SK-N-MC (cell line): ENCODE data around the gene KIF19.

Experiments used
- DNase-seq: peaks from one replicate; pipeline ENCODE4 v3.0.0-alpha.2; 2011; ENCODE audit warnings: low read depth, low spot score
- H3K27ac ChIP-seq: fragments of 200-600 bp; sonication (generic); 2 replicates; pipeline ENCODE4 v1.5.1; 2016; ENCODE audit warnings: mixed run types
- H3K36me3 ChIP-seq: fragments of 200-600 bp; sonication (generic); 2 replicates; pipeline ENCODE4 v1.6.1; 2017; ENCODE audit warnings: antibody characterized with exemption, low read length, mixed read lengths; ENCODE audit not compliant: insufficient read depth
- H3K4me3 ChIP-seq: fragments of 200-600 bp; sonication (generic); 2 replicates; pipeline ENCODE4 v1.5.1; 2016
- H3K9ac ChIP-seq: fragments of 200-600 bp; sonication (generic); 2 replicates; pipeline ENCODE4 v1.8.0; 2017; ENCODE audit warnings: mixed run types, mixed read lengths; ENCODE audit not compliant: insufficient read length
- H3K9me3 ChIP-seq: fragments of 200-600 bp; sonication (generic); 2 replicates; pipeline ENCODE4 v1.6.1; 2017; ENCODE audit warnings: low read depth, mild to moderate bottlenecking, antibody characterized with exemption, low read length, moderate library complexity, mixed read lengths
- EZH2 ChIP-seq: fragments of 200-600 bp; sonication (generic); IDR thresholded peaks from one replicate; pipeline ENCODE4 v1.6.1; 2017; ENCODE audit warnings: antibody characterized with exemption
- FOXP2 ChIP-seq: optimal IDR thresholded peaks from 2 replicates; pipeline ENCODE3; 2011; ENCODE audit warnings: mild to moderate bottlenecking, moderate library complexity; ENCODE audit not compliant: insufficient read depth; ENCODE audit errors: extremely low read length, control extremely low read depth
- POLR2AphosphoS5 ChIP-seq: IDR thresholded peaks from 2 replicates; pipeline ENCODE4 v1.6.1; 2012; ENCODE audit warnings: mild to moderate bottlenecking, low read depth, low read length, borderline replicate concordance

The KIF19 gene

GRCh38 chr17:74332017-74332650, 6.1 kb downstream of the KIF19 start:
- H3K4me3 ChIP-seq, result no peak overlapping the region
- TF ChIP-seq FOXP2 (no peak), EZH2 (no peak), POLR2AphosphoS5 (no peak)
- no peaks in the 10 kb centered on the region for H3K36me3 ChIP-seq
- DNase-seq, result no peak
- no peak overlapping the region for H3K27ac ChIP-seq
- no peaks in the 10 kb centered on the region for H3K9me3 ChIP-seq
- H3K9ac ChIP-seq, result no peak overlapping the region

- H3K9me3 ChIP-seq, result no peaks in the 10 kb centered on the region
- TF ChIP-seq POLR2AphosphoS5 (no peak), EZH2 (no peak), FOXP2 (no peak)
- H3K36me3 ChIP-seq, result no peaks in the 10 kb centered on the region
- H3K9ac ChIP-seq, result no peak overlapping the region
- H3K4me3 ChIP-seq, result no peak overlapping the region
- H3K27ac ChIP-seq, result no peak overlapping the region
- no peak for DNase-seq
Measured at GRCh38 chr17:74332763-74333283, 6.8 kb downstream of the KIF19 start.

- no peak overlapping the region for H3K9ac ChIP-seq
- no peak for DNase-seq
- no peaks in the 10 kb centered on the region for H3K9me3 ChIP-seq
- TF ChIP-seq EZH2 (no peak), POLR2AphosphoS5 (no peak), FOXP2 (no peak)
- no peak overlapping the region for H3K4me3 ChIP-seq
- H3K27ac ChIP-seq, result no peak overlapping the region
- no peaks in the 10 kb centered on the region for H3K36me3 ChIP-seq
Measured at GRCh38 chr17:74334393-74335039, 8.5 kb downstream of the KIF19 start.

- Histone ChIP-seq H3K36me3 (no peaks in the 10 kb centered on the region), H3K27ac (no peak overlapping the region), H3K4me3 (no peak overlapping the region), H3K9ac (no peak overlapping the region), H3K9me3 (no peaks in the 10 kb centered on the region)
- TF ChIP-seq FOXP2 (no peak), POLR2AphosphoS5 (no peak), EZH2 (no peak)
- no peak for DNase-seq
Measured at GRCh38 chr17:74335529-74336062, 9.6 kb downstream of the KIF19 start.

- no peaks in the 10 kb centered on the region for H3K36me3 ChIP-seq
- no peak for DNase-seq
- no peak overlapping the region for H3K4me3 ChIP-seq
- H3K9ac ChIP-seq, result no peak overlapping the region
- H3K27ac ChIP-seq, result no peak overlapping the region
- no peaks in the 10 kb centered on the region for H3K9me3 ChIP-seq
- TF ChIP-seq EZH2 (no peak), POLR2AphosphoS5 (no peak), FOXP2 (no peak)
Measured at GRCh38 chr17:74336307-74336706, 10.3 kb downstream of the KIF19 start.

GRCh38 chr17:74337834-74338500, 11.9 kb downstream of the KIF19 start:
- no peak overlapping the region for H3K9ac ChIP-seq
- no peaks in the 10 kb centered on the region for H3K36me3 ChIP-seq
- no peak overlapping the region for H3K4me3 ChIP-seq
- DNase-seq, result no peak
- TF ChIP-seq POLR2AphosphoS5, result no peak
- TF ChIP-seq FOXP2, result no peak
- no peak for TF ChIP-seq EZH2
- no peak overlapping the region for H3K27ac ChIP-seq
- H3K9me3 ChIP-seq, result no peaks in the 10 kb centered on the region

GRCh38 chr17:74339537-74340195, 13.6 kb downstream of the KIF19 start:
- no peaks in the 10 kb centered on the region for H3K36me3 ChIP-seq
- no peak overlapping the region for H3K27ac ChIP-seq
- H3K9me3 ChIP-seq, result no peaks in the 10 kb centered on the region
- no peak overlapping the region for H3K9ac ChIP-seq
- DNase-seq, result no peak
- TF ChIP-seq POLR2AphosphoS5 (no peak), EZH2 (no peak), FOXP2 (no peak)
- H3K4me3 ChIP-seq, result no peak overlapping the region
